ENCODE measurements around the gene LIPN. TPM values are rescaled to one million over a fixed set of nuclear protein-coding genes. Genes with fewer than 3 reads are reported as not detected.

LIPN gene
- total and polyA plus RNA-seq, 8 donors: 1.1 TPM; not detected in 7

- Histone ChIP-seq H3K4me1 (peaks cover 0 to 13% (median 6%) of the 10 kb centered on the region in 4 donors), H3K4me3 (no peak overlapping the region), H3K36me3 (peaks cover 3 to 71% (median 23%) of the 10 kb centered on the region in 4 donors), H3K27me3 (no peaks in the 10 kb centered on the region), H3K27ac (no peak overlapping the region), H3K9me3 (no peaks in the 10 kb centered on the region)
- intact Hi-C loops (cut with DNase I; ENCODE audit: low total_unique reads): no loop called here
- DNase-seq: no peak
- 21 to 49% (median 39%) methylated on average over 1 of the region's 1 CpG for WGBS, 5 donors
- TF ChIP-seq EP300 (IDR thresholded peaks at IDR 0.05) (no peak), POLR2AphosphoS5 (IDR thresholded peaks at IDR 0.05) (no peak), CTCF (IDR thresholded peaks at IDR 0.05) (no peak), POLR2A (IDR thresholded peaks at IDR 0.05) (no peak)
Measured at GRCh38 chr10:88828310-88828709, 68.5 kb downstream of the LIPN start.

Other genes starting within 250 kb of the LIPN start
- gene RNLS, start 176.7 kb upstream of the LIPN start, total RNA-seq: 10 to 100 TPM in 1 of 5 donors, 1 to 10 TPM in 2, not detected in 2; 6.7 to 12.0 (median 9.5) TPM
- 10 to 100 TPM; 11.2 to 21.5 (median 18.5) TPM for gene RNLS, start 176.7 kb upstream of the LIPN start, polyA plus RNA-seq
- 1 to 10 TPM in 1 of 5 donors, under 1 TPM in 1, not detected in 3; 0.92 to 5.3 TPM for gene LIPJ, start 173.3 kb upstream of the LIPN start, total RNA-seq
- gene LIPJ, start 173.3 kb upstream of the LIPN start, polyA plus RNA-seq: under 1 TPM in 1 of 3 donors, not detected in 2; 0.55 TPM
- gene LIPF, start 95.6 kb upstream of the LIPN start, total RNA-seq: over 10,000 TPM in 2 of 5 donors, 1,000 to 10,000 TPM in 1, 100 to 1,000 TPM in 2; 201 to 18,610 (median 2,926) TPM
- over 10,000 TPM; 15,849 to 36,465 (median 28,381) TPM for gene LIPF, start 95.6 kb upstream of the LIPN start, polyA plus RNA-seq
- gene LIPK, start 53.8 kb upstream of the LIPN start, total RNA-seq: not detected
- not detected for gene LIPK, start 53.8 kb upstream of the LIPN start, polyA plus RNA-seq
- not detected for gene LIPM, start 42.7 kb downstream of the LIPN start, total RNA-seq
- gene LIPM, start 42.7 kb downstream of the LIPN start, polyA plus RNA-seq: not detected
- gene ANKRD22, start 91.8 kb downstream of the LIPN start, total RNA-seq: 10 to 100 TPM in 3 of 5 donors, 1 to 10 TPM in 2; 6.4 to 63.9 (median 13.8) TPM
- gene ANKRD22, start 91.8 kb downstream of the LIPN start, polyA plus RNA-seq: 10 to 100 TPM; 35.0 to 45.5 (median 37.9) TPM
- gene STAMBPL1, start 120.2 kb downstream of the LIPN start, total RNA-seq: 10 to 100 TPM in 3 of 5 donors, 1 to 10 TPM in 2; 6.7 to 40.8 (median 10.7) TPM
- 1 to 10 TPM; 3.2 to 7.4 (median 5.2) TPM for gene STAMBPL1, start 120.2 kb downstream of the LIPN start, polyA plus RNA-seq
- gene ACTA2, start 192.8 kb downstream of the LIPN start, total RNA-seq: 1,000 to 10,000 TPM in 3 of 5 donors, 100 to 1,000 TPM in 2; 662 to 3,169 (median 1,551) TPM
- gene ACTA2, start 192.8 kb downstream of the LIPN start, polyA plus RNA-seq: 1,000 to 10,000 TPM in 1 of 3 donors, 100 to 1,000 TPM in 2; 233 to 1,186 (median 339) TPM
- 100 to 1,000 TPM in 1 of 5 donors, 10 to 100 TPM in 3, not detected in 1; 19.3 to 107 (median 46.2) TPM for gene FAS, start 230.8 kb downstream of the LIPN start, total RNA-seq
- 1 to 10 TPM; 5.0 to 8.4 (median 5.6) TPM for gene FAS, start 230.8 kb downstream of the LIPN start, polyA plus RNA-seq

Data from stomach (tissue), 9 donors.